Liver (tissue), 9 donors: ENCODE data around the gene SREK1IP1. TPM values are rescaled to one million over a fixed set of nuclear protein-coding genes. Genes with fewer than 3 reads are reported as not detected.

Experiments
- DNase-seq: peaks from one replicate; pipeline ENCODE4 v3.0.0-alpha.2; 2017; ENCODE audit warnings: low spot score
- H3K27ac ChIP-seq, 2 donors: one replicate each; pipeline ENCODE4 v1.7.0; 2013; ENCODE audit warnings: inconsistent platforms in 2 of 2, low read length in 2 of 2, control low read depth in 1 of 2, low read depth in 1 of 2, mild to moderate bottlenecking in 1 of 2
- H3K27me3 ChIP-seq, 4 donors: one replicate each; pipeline versions ENCODE4 v1.6.1 to v1.7.0; 2013; ENCODE audit warnings: low read length in 3 of 4, inconsistent platforms in 1 of 4, mild to moderate bottlenecking in 1 of 4, moderate library complexity in 1 of 4; ENCODE audit not compliant: control insufficient read depth in 4 of 4, insufficient read depth in 4 of 4
- H3K36me3 ChIP-seq, 4 donors: one replicate each; pipeline versions ENCODE4 v1.6.1 to v1.7.0; 2013; ENCODE audit warnings: low read length in 3 of 4, mild to moderate bottlenecking in 3 of 4, low read depth in 1 of 4, moderate library complexity in 1 of 4; ENCODE audit not compliant: control insufficient read depth in 4 of 4, insufficient read depth in 3 of 4
- H3K4me1 ChIP-seq, 4 donors: one replicate each; pipeline versions ENCODE4 v1.6.1 to v1.7.0; 2013; ENCODE audit warnings: low read length in 3 of 4, mild to moderate bottlenecking in 3 of 4, moderate library complexity in 1 of 4; ENCODE audit not compliant: control insufficient read depth in 4 of 4, insufficient read depth in 4 of 4
- H3K4me3 ChIP-seq, 3 donors: one replicate each; pipeline versions ENCODE4 v1.6.1 to v1.7.0; 2013; ENCODE audit warnings: low read length in 3 of 3, control low read depth in 1 of 3, low read depth in 1 of 3, mild to moderate bottlenecking in 1 of 3
- H3K9ac ChIP-seq, 2 donors: one replicate each; pipeline ENCODE4 v1.7.0; 2013; ENCODE audit warnings: low read length in 2 of 2, mild to moderate bottlenecking in 2 of 2, moderate library complexity in 2 of 2, control low read depth in 1 of 2, low read depth in 1 of 2
- H3K9me3 ChIP-seq, 4 donors: one replicate each; pipeline versions ENCODE4 v1.6.1 to v1.7.0; 2013; ENCODE audit warnings: low read length in 3 of 4; ENCODE audit not compliant: control insufficient read depth in 4 of 4
- EGR1 ChIP-seq, 2 donors: IDR thresholded peaks; 2 replicates each; pipeline ENCODE4 v1.6.1; 2016 to 2018; ENCODE audit warnings: antibody characterized with exemption in 2 of 2, low read depth in 2 of 2
- FOXA2 ChIP-seq: IDR thresholded peaks from 2 replicates; pipeline ENCODE4 v1.6.1; 2016; ENCODE audit warnings: antibody characterized with exemption
- HNF4A ChIP-seq, 2 donors: conservative IDR thresholded peaks; 2 replicates each; pipeline ENCODE4 v1.6.1; 2016; ENCODE audit warnings: antibody characterized with exemption in 2 of 2, mild to moderate bottlenecking in 2 of 2
- HNF4G ChIP-seq: IDR thresholded peaks from 2 replicates; pipeline ENCODE4 v1.6.1; 2016; ENCODE audit warnings: antibody characterized with exemption
- JUND ChIP-seq, 2 donors: IDR thresholded peaks; 2 replicates each; pipeline ENCODE4 v1.6.1; 2016; ENCODE audit warnings: antibody characterized with exemption in 2 of 2
- MAX ChIP-seq: IDR thresholded peaks from 2 replicates; pipeline ENCODE4 v1.6.1; 2016; ENCODE audit warnings: antibody characterized with exemption
- RAD21 ChIP-seq, 2 donors: IDR thresholded peaks; 2 replicates each; pipeline ENCODE4 v1.6.1; 2016; ENCODE audit warnings: antibody characterized with exemption in 2 of 2, mild to moderate bottlenecking in 2 of 2
- RXRA ChIP-seq, 2 donors: IDR thresholded peaks; 2 replicates each; pipeline ENCODE4 v1.6.1; 2017 to 2018; ENCODE audit warnings: antibody characterized with exemption in 2 of 2, mild to moderate bottlenecking in 1 of 2
- SP1 ChIP-seq: IDR thresholded peaks from 2 replicates; pipeline ENCODE4 v1.6.1; 2018; ENCODE audit warnings: antibody characterized with exemption, mild to moderate bottlenecking
- YY1 ChIP-seq: IDR thresholded peaks from 2 replicates; pipeline ENCODE4 v1.6.1; 2016; ENCODE audit warnings: antibody characterized with exemption, mild to moderate bottlenecking
- ZBTB33 ChIP-seq: IDR thresholded peaks from 2 replicates; pipeline ENCODE4 v1.6.1; 2016; ENCODE audit warnings: antibody characterized with exemption
- WGBS: extraction: QIAGEN DNeasy Blood & Tissue Kit; methylation state at CpG from one replicate; pipeline ENCODE4 v1.1.7; 2013; 5-methylcytosine and 5-hydroxymethylcytosine counted together
- polyA plus RNA-seq, 2 donors: library from polyadenylated mRNA; stranded (reverse) in 1 of 2; unstranded in 1 of 2; fragments of 200-250 nt in 1 of 2; fragments of >200 nt in 1 of 2; fragmentation: Nextera tagmentation in 1 of 2; extraction: Ambion mirVana in 1 of 2; gene quantifications; one replicate each; pipeline versions ENCODE4 v1.2.1 to v1.2.3, GENCODE V29; 2013 to 2015
- total RNA-seq, 2 donors: library from RNA; depleted of rRNA; stranded (reverse); fragments of >200 nt; gene quantifications; one replicate each; pipeline ENCODE4 v1.2.3, GENCODE V29; 2014
- donor health status: healthy.
- donor health status: healthy.
- donor health status: healthy.
- donor health status: healthy.
- donor health status: healthy.

The SREK1IP1 gene
- total and polyA plus RNA-seq, 4 donors = 2.9 to 22.0 (median 7.8) TPM

- no peak for DNase-seq
- Histone ChIP-seq H3K9me3 (no peaks in the 10 kb centered on the region), H3K9ac (no peak overlapping the region), H3K36me3 (no peaks in the 10 kb centered on the region), H3K27ac (no peak overlapping the region), H3K4me3 (no peak overlapping the region), H3K27me3 (no peaks in the 10 kb centered on the region), H3K4me1 (no peaks in the 10 kb centered on the region)
- no peak for TF ChIP-seq EGR1 (IDR thresholded peaks at IDR 0.05; ENCODE audit: low read depth in 2 of 2)
- TF ChIP-seq HNF4A (conservative IDR thresholded peaks at IDR 0.05) = no peak
- no peak for TF ChIP-seq RXRA (IDR thresholded peaks at IDR 0.05)
- WGBS = 80% methylated on average over 5 of the region's 5 CpGs
These were observed 90.1 kb downstream of the SREK1IP1 start for GRCh38 chr5:64678374-64678773.

DNA sequence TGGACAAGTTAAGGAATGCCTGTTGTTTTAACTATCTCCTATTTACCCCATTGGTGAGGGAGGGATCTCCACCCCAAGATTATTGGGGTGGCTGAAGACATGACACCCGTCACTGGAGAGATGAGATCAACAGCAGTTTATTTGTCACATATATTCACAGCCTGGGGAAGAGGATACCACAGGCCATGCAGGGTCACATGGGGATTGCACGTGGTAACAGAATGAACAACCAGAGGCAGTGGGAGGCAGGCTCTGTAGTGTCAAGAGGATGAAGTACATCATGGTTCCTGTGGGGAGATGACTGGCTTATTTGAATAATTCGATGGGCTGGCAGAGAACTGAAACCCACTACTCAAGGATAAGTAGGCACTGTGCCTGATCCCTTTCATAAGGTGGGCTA lies 96.8 kb downstream of the SREK1IP1 start:
- H3K27me3 ChIP-seq = no peaks in the 10 kb centered on the region
- DNase-seq = no peak
- no peak overlapping the region for H3K9ac ChIP-seq
- H3K27ac ChIP-seq = no peak overlapping the region
- TF ChIP-seq FOXA2 (no peak), RAD21 (IDR thresholded peaks at IDR 0.05) (no peak), YY1 (no peak), RXRA (IDR thresholded peaks at IDR 0.05) (no peak), HNF4A (conservative IDR thresholded peaks at IDR 0.05) (no peak), JUND (IDR thresholded peaks at IDR 0.05) (no peak), SP1 (no peak), ZBTB33 (no peak), EGR1 (IDR thresholded peaks at IDR 0.05; ENCODE audit: low read depth in 2 of 2) (no peak)
- WGBS = 81% methylated on average over 3 of the region's 3 CpGs
- H3K36me3 ChIP-seq = no peaks in the 10 kb centered on the region
- H3K9me3 ChIP-seq = peaks cover 0 to 3% (median 0%) of the 10 kb centered on the region in 4 donors
- H3K4me3 ChIP-seq = no peak overlapping the region
- no peaks in the 10 kb centered on the region for H3K4me1 ChIP-seq

GRCh38 chr5:64670277-64670676 lies 98.2 kb downstream of the SREK1IP1 start:
- DNase-seq = no peak
- Histone ChIP-seq H3K27ac (no peak overlapping the region), H3K27me3 (peaks cover 0 to 2% (median 0%) of the 10 kb centered on the region in 4 donors), H3K9me3 (peaks cover 0 to 3% (median 0%) of the 10 kb centered on the region in 4 donors), H3K4me1 (no peaks in the 10 kb centered on the region), H3K9ac (no peak overlapping the region), H3K4me3 (no peak overlapping the region), H3K36me3 (no peaks in the 10 kb centered on the region)
- WGBS = 100% methylated on average over 1 of the region's 1 CpG
- TF ChIP-seq HNF4G (no peak), YY1 (no peak), JUND (IDR thresholded peaks at IDR 0.05) (no peak), MAX (no peak)

Other genes with a start within 250 kb of the SREK1IP1 start
- gene SHISAL2B, start 78.2 kb downstream of the SREK1IP1 start, total RNA-seq = not detected
- gene SHISAL2B, start 78.2 kb downstream of the SREK1IP1 start, polyA plus RNA-seq = not detected
- 1 to 10 TPM; 5.4 to 6.7 TPM for gene CWC27, start 239 bp upstream of the SREK1IP1 start, total RNA-seq
- 1 to 10 TPM; 3.9 to 9.8 TPM for gene CWC27, start 239 bp upstream of the SREK1IP1 start, polyA plus RNA-seq